ENCODE results near the gene ZNRF4.

ZNRF4 gene

DNA sequence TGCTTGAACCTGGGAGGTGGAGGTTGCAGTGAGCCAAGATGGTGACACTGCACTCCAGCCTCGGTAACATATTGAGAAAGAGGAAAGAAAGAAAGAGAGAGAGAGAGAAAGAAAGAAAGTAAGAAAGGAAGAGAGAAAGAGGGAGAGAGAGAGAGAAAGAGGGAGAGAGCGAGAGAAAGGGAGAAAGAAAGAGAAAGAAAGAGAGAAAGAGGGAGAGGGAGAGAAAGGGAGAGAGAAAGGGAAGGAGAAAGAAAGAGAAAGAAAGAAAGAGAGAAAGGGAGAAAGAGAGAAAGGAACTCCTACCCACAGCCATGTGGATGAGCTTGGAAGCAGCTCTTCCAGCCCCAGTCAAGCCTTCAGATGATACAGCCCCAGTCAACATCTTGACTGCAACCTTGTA, 46.7 kb downstream of the ZNRF4 start:
- TF ChIP-seq EZH2phosphoT487 (IDR thresholded peaks at IDR 0.05; ENCODE audit: low read depth), result no peak
- TF ChIP-seq, protein P1, sequence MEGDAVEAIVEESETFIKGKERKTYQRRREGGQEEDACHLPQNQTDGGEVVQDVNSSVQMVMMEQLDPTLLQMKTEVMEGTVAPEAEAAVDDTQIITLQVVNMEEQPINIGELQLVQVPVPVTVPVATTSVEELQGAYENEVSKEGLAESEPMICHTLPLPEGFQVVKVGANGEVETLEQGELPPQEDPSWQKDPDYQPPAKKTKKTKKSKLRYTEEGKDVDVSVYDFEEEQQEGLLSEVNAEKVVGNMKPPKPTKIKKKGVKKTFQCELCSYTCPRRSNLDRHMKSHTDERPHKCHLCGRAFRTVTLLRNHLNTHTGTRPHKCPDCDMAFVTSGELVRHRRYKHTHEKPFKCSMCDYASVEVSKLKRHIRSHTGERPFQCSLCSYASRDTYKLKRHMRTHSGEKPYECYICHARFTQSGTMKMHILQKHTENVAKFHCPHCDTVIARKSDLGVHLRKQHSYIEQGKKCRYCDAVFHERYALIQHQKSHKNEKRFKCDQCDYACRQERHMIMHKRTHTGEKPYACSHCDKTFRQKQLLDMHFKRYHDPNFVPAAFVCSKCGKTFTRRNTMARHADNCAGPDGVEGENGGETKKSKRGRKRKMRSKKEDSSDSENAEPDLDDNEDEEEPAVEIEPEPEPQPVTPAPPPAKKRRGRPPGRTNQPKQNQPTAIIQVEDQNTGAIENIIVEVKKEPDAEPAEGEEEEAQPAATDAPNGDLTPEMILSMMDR (IDR thresholded peaks at IDR 0.05; ENCODE audit: low read depth, low read length), result no peak
- Histone ChIP-seq H3K4me3 (ENCODE audit: low read length) (no peak overlapping the region), H2AFZ (ENCODE audit: low read depth, low read length) (no peak overlapping the region), H3K9ac (ENCODE audit: low read length) (no peak overlapping the region), H3K4me1 (ENCODE audit: low read length) (no peaks in the 10 kb centered on the region), H3K27me3 (ENCODE audit: low read depth, low read length) (no peaks in the 10 kb centered on the region), H3K27ac (ENCODE audit: low read length) (no peak overlapping the region), H3K36me3 (replicated peaks; ENCODE audit: low read depth, low read length) (no peaks in the 10 kb centered on the region), H3K4me2 (ENCODE audit: low read length) (no peak overlapping the region), H3K79me2 (ENCODE audit: low read length) (no peaks in the 10 kb centered on the region), H3K9me3 (ENCODE audit: insufficient read depth, low read length) (peaks cover 5% of the 10 kb centered on the region; the same call in 1 of the 2 replicates), H4K20me1 (ENCODE audit: insufficient read depth, low read length) (no peaks in the 10 kb centered on the region)

DNA sequence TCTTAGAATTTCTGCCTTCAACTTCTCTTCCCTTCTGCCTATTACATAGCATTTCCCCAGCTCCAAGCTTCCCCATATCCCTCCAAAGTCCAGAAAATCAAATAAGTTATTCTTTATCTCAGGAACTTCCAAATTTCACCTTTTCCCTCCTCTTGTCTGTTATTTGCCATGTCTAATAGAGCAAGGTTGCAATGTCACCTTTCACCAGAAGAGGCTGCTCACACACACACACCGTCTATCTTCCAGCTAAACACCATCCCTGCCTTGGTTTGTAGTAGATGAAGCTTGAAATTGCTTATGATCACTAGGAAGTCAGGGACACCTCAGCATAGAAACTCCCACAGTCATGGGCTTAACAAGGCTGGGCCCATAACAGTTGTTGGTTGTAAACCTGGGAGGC, 48.4 kb downstream of the ZNRF4 start:
- Histone ChIP-seq H3K4me1 (ENCODE audit: low read length) (no peaks in the 10 kb centered on the region), H2AFZ (ENCODE audit: low read depth, low read length) (no peak overlapping the region), H3K36me3 (replicated peaks; ENCODE audit: low read depth, low read length) (no peaks in the 10 kb centered on the region), H3K27ac (ENCODE audit: low read length) (no peak overlapping the region), H3K27me3 (ENCODE audit: low read depth, low read length) (no peaks in the 10 kb centered on the region), H3K9ac (ENCODE audit: low read length) (no peak overlapping the region), H3K4me3 (ENCODE audit: low read length) (no peak overlapping the region), H3K79me2 (ENCODE audit: low read length) (no peaks in the 10 kb centered on the region), H3K9me3 (ENCODE audit: insufficient read depth, low read length) (peaks cover 5% of the 10 kb centered on the region; the same call in 1 of the 2 replicates), H3K4me2 (ENCODE audit: low read length) (no peak overlapping the region), H4K20me1 (ENCODE audit: insufficient read depth, low read length) (no peaks in the 10 kb centered on the region)
- TF ChIP-seq EZH2phosphoT487 (IDR thresholded peaks at IDR 0.05; ENCODE audit: low read depth), result no peak
- TF ChIP-seq, protein P1 (IDR thresholded peaks at IDR 0.05; ENCODE audit: low read depth, low read length), result peak; percentile 22; the same call in 1 of the 2 replicates

DNA sequence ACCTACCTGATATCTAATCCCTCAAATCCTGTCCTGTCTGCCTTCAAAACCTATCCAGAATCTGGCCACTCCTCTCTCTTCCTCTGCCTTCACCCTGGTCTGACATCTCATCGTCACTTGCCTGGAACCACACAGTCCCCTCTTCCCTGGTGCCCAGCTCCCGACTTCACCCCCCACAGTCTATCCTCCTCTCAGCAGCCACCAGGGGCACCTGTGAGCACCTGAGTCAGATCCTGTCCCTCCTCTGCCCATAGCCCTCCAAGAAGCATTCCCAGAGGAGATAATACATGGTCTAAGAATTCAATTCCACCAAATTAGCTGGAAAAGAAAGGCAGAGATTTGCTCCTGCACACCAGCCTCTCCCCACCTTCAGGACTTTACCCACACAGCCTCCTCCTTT, 48.9 kb downstream of the ZNRF4 start:
- TF ChIP-seq, protein P1 (IDR thresholded peaks at IDR 0.05; ENCODE audit: low read depth, low read length), result no peak
- no peak for TF ChIP-seq EZH2phosphoT487 (IDR thresholded peaks at IDR 0.05; ENCODE audit: low read depth)
- Histone ChIP-seq H2AFZ (ENCODE audit: low read depth, low read length) (no peak overlapping the region), H3K36me3 (replicated peaks; ENCODE audit: low read depth, low read length) (no peaks in the 10 kb centered on the region), H4K20me1 (ENCODE audit: insufficient read depth, low read length) (no peaks in the 10 kb centered on the region), H3K9me3 (ENCODE audit: insufficient read depth, low read length) (peaks cover 5% of the 10 kb centered on the region; the same call in 1 of the 2 replicates), H3K27me3 (ENCODE audit: low read depth, low read length) (no peaks in the 10 kb centered on the region), H3K27ac (ENCODE audit: low read length) (no peak overlapping the region), H3K9ac (ENCODE audit: low read length) (no peak overlapping the region), H3K4me3 (ENCODE audit: low read length) (no peak overlapping the region), H3K79me2 (ENCODE audit: low read length) (no peaks in the 10 kb centered on the region), H3K4me1 (ENCODE audit: low read length) (no peaks in the 10 kb centered on the region), H3K4me2 (ENCODE audit: low read length) (no peak overlapping the region)

Data from OCI-LY3 (cell line).